ENCODE data around the gene ACOX3.

DNA sequence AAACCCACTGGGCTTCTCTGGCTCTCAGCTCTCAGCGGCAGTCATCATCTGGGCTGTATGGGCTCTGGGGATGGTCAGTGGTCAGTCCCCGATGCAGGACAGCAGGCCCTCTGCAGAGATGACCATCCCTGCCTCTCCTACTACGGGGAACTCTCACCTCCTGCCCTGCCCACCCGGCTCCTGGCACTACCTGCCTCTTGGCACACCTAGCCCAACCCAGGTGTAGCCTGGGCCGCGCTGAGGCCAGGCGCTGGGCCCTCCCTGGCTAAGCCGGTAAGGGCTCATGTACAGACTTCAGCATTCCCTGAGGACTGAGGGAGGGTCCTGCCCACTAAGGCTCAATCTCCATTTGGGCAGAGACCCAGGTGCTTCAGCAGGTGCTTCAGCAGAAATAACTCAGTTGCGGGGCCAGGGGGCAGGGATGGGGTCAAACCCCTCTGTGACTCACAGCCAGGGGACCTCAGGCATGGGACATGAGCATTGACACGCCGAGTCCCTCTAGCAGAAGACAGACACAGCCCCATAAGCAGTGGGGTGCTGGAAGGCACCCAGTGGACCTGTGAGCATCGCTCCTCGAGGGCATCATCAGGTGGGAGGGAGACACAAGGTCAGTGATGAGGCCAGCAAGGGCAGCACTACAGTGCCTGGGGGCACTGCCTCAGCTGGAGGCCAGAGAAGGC is 71.0 kb downstream of the ACOX3 start:
- TF ChIP-seq POLR2A (IDR thresholded peaks at IDR 0.05; ENCODE audit: low read depth, low read length) (no peak), TAF1 (IDR thresholded peaks at IDR 0.05; ENCODE audit: borderline replicate concordance, low read depth, low read length) (no peak)
